Loucy (cell line): ENCODE data around the gene RCAN1.

Source experiments
- H2AFZ ChIP-seq: fragments of 200-600 bp; sonication (generic); 2 replicates; pipeline ENCODE4 v1.6.0; 2016; ENCODE audit warnings: antibody characterized with exemption, mild to moderate bottlenecking, low read length, moderate library complexity
- H3F3A ChIP-seq: fragments of 200-600 bp; 2 replicates; pipeline ENCODE4 v1.6.0; 2016; ENCODE audit warnings: antibody characterized with exemption, low read depth, mild to moderate bottlenecking
- H3K27me3 ChIP-seq: fragments of 200-600 bp; sonication (generic); 2 replicates; pipeline ENCODE4 v1.6.1; 2014; ENCODE audit warnings: low read length, mild to moderate bottlenecking; ENCODE audit not compliant: insufficient read depth, poor library complexity, severe bottlenecking
- H3K36me3 ChIP-seq: fragments of 200-600 bp; sonication (generic); 2 replicates; pipeline ENCODE4 v1.6.1; 2016; ENCODE audit warnings: low read length; ENCODE audit not compliant: insufficient read depth
- H3K4me1 ChIP-seq: fragments of 200-600 bp; sonication (generic); 2 replicates; pipeline ENCODE4 v1.5.1; 2014; ENCODE audit warnings: low read length, mild to moderate bottlenecking; ENCODE audit not compliant: insufficient read depth, poor library complexity, severe bottlenecking
- H3K4me2 ChIP-seq: fragments of 200-600 bp; sonication (generic); 2 replicates; pipeline ENCODE4 v1.6.0; 2014; ENCODE audit warnings: antibody characterized with exemption, low read length, low read depth, mild to moderate bottlenecking; ENCODE audit not compliant: poor library complexity, severe bottlenecking
- H3K4me3 ChIP-seq: fragments of 200-600 bp; sonication (generic); 2 replicates; pipeline ENCODE4 v1.5.1; 2014; ENCODE audit warnings: low read length, mild to moderate bottlenecking, mixed read lengths; ENCODE audit not compliant: poor library complexity, severe bottlenecking
- H3K79me2 ChIP-seq: fragments of 200-600 bp; sonication (generic); 2 replicates; pipeline ENCODE4 v1.6.1; 2014; ENCODE audit warnings: low read length; ENCODE audit not compliant: insufficient read depth
- H3K9ac ChIP-seq: fragments of 200-600 bp; sonication (generic); 2 replicates; pipeline ENCODE4 v1.6.0; 2014; ENCODE audit warnings: mild to moderate bottlenecking, low read depth, low read length, moderate library complexity; ENCODE audit not compliant: poor library complexity, severe bottlenecking
- H3K9me2 ChIP-seq: fragments of 200-600 bp; sonication (generic); replicated peaks from 2 replicates; pipeline ENCODE4 v1.6.1; 2016; ENCODE audit warnings: low read depth, low read length, mixed read lengths
- H3K9me3 ChIP-seq: fragments of 200-600 bp; sonication (generic); 2 replicates; pipeline ENCODE4 v1.6.1; 2014; ENCODE audit warnings: mild to moderate bottlenecking, antibody characterized with exemption, low read length, low read depth; ENCODE audit not compliant: insufficient read depth
- H4K20me1 ChIP-seq: fragments of 200-600 bp; sonication (generic); 2 replicates; pipeline ENCODE4 v1.6.0; 2014; ENCODE audit warnings: antibody characterized with exemption, low read length, mild to moderate bottlenecking; ENCODE audit not compliant: insufficient read depth, poor library complexity, severe bottlenecking
- EZH2phosphoT487 ChIP-seq: fragments of 200-600 bp; IDR thresholded peaks from 2 replicates; pipeline ENCODE4 v1.6.1; 2018; ENCODE audit warnings: antibody characterized with exemption, mild to moderate bottlenecking, moderate library complexity, borderline replicate concordance
- TF ChIP-seq, protein P1 (sequence below): fragments of 200-600 bp; sonication (generic); conservative IDR thresholded peaks from 2 replicates; pipeline ENCODE4 v1.5.1; 2014; ENCODE audit warnings: mild to moderate bottlenecking, antibody characterized with exemption, low read length

RCAN1 gene

GRCh38 chr21:34648739-34649297, 33.9 kb upstream of the RCAN1 start:
- no peak overlapping the region for H3K4me3 ChIP-seq
- H3K27me3 ChIP-seq, result peaks cover 6% of the 10 kb centered on the region
- TF ChIP-seq EZH2phosphoT487, result no peak
- TF ChIP-seq, protein P1, sequence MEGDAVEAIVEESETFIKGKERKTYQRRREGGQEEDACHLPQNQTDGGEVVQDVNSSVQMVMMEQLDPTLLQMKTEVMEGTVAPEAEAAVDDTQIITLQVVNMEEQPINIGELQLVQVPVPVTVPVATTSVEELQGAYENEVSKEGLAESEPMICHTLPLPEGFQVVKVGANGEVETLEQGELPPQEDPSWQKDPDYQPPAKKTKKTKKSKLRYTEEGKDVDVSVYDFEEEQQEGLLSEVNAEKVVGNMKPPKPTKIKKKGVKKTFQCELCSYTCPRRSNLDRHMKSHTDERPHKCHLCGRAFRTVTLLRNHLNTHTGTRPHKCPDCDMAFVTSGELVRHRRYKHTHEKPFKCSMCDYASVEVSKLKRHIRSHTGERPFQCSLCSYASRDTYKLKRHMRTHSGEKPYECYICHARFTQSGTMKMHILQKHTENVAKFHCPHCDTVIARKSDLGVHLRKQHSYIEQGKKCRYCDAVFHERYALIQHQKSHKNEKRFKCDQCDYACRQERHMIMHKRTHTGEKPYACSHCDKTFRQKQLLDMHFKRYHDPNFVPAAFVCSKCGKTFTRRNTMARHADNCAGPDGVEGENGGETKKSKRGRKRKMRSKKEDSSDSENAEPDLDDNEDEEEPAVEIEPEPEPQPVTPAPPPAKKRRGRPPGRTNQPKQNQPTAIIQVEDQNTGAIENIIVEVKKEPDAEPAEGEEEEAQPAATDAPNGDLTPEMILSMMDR, result no peak
- no peaks in the 10 kb centered on the region for H3K9me3 ChIP-seq
- H3F3A ChIP-seq, result no peaks in the 10 kb centered on the region
- H3K36me3 ChIP-seq, result no peaks in the 10 kb centered on the region
- no peak overlapping the region for H3K4me2 ChIP-seq
- H3K9ac ChIP-seq, result no peak overlapping the region
- no peak overlapping the region for H2AFZ ChIP-seq
- no peaks in the 10 kb centered on the region for H3K4me1 ChIP-seq
- no peaks in the 10 kb centered on the region for H3K9me2 ChIP-seq
- no peaks in the 10 kb centered on the region for H4K20me1 ChIP-seq
- H3K79me2 ChIP-seq, result no peaks in the 10 kb centered on the region

- TF ChIP-seq, protein P1, result no peak
- TF ChIP-seq EZH2phosphoT487, result no peak
- no peaks in the 10 kb centered on the region for H3K36me3 ChIP-seq
- no peaks in the 10 kb centered on the region for H3K79me2 ChIP-seq
- no peak overlapping the region for H2AFZ ChIP-seq
- no peaks in the 10 kb centered on the region for H4K20me1 ChIP-seq
- no peak overlapping the region for H3K4me2 ChIP-seq
- H3K9me2 ChIP-seq, result no peaks in the 10 kb centered on the region
- no peak overlapping the region for H3K4me3 ChIP-seq
- H3F3A ChIP-seq, result no peaks in the 10 kb centered on the region
- H3K4me1 ChIP-seq, result peaks cover 3% of the 10 kb centered on the region
- no peaks in the 10 kb centered on the region for H3K9me3 ChIP-seq
- no peak overlapping the region for H3K9ac ChIP-seq
- peaks cover 6% of the 10 kb centered on the region for H3K27me3 ChIP-seq
Measured at GRCh38 chr21:34647555-34647954, 32.6 kb upstream of the RCAN1 start.

GRCh38 chr21:34644825-34645224, 29.9 kb upstream of the RCAN1 start:
- no peak for TF ChIP-seq EZH2phosphoT487
- TF ChIP-seq, protein P1, result no peak
- Histone ChIP-seq H3K4me3 (no peak overlapping the region), H3K9me2 (no peaks in the 10 kb centered on the region), H3K27me3 (no peaks in the 10 kb centered on the region), H3K4me1 (peaks cover 17% of the 10 kb centered on the region), H3K9ac (no peak overlapping the region), H3K9me3 (no peaks in the 10 kb centered on the region), H3K36me3 (no peaks in the 10 kb centered on the region), H3K79me2 (no peaks in the 10 kb centered on the region), H3K4me2 (no peak overlapping the region), H2AFZ (no peak overlapping the region), H4K20me1 (no peaks in the 10 kb centered on the region), H3F3A (no peaks in the 10 kb centered on the region)
